GM15510 (cell line): ENCODE measurements around the gene CCDC126.

Source experiments
- POLR2A ChIP-seq: IDR thresholded peaks from 3 replicates; pipeline ENCODE4 v1.6.1; 2011; ENCODE audit warnings: borderline replicate concordance; ENCODE audit not compliant: insufficient read length; ENCODE audit errors: extremely low read depth

The CCDC126 gene

GRCh38 chr7:23680414-23681405 is 83.5 kb downstream of the CCDC126 start:
- TF ChIP-seq POLR2A: peak; percentile 39

GRCh38 chr7:23685731-23686130 is 88.5 kb downstream of the CCDC126 start:
- TF ChIP-seq POLR2A: no peak

- no peak for TF ChIP-seq POLR2A
Observed at GRCh38 chr7:23687011-23687410, 89.8 kb downstream of the CCDC126 start.

GRCh38 chr7:23689165-23689564 is 92.0 kb downstream of the CCDC126 start:
- TF ChIP-seq POLR2A: no peak

- TF ChIP-seq POLR2A: no peak
Observed at GRCh38 chr7:23691320-23691719, 94.1 kb downstream of the CCDC126 start.

- TF ChIP-seq POLR2A: no peak
Observed at GRCh38 chr7:23693224-23693623, 96.0 kb downstream of the CCDC126 start.
